NCI-H748 treated with DMSO at 0.1 percent for 48 hours (cell line): ENCODE data around the gene KLF5.
"Not testable (repeated sequence)": the region's sequence is repeated elsewhere in the genome, so short reads cannot be mapped to it uniquely, and the experiment has no call there.

ENCODE experiments used
- DNase-seq: peaks from one replicate; lab custom pipeline; 2025; lab: John Stamatoyannopoulos, UW

Gene KLF5

DNA sequence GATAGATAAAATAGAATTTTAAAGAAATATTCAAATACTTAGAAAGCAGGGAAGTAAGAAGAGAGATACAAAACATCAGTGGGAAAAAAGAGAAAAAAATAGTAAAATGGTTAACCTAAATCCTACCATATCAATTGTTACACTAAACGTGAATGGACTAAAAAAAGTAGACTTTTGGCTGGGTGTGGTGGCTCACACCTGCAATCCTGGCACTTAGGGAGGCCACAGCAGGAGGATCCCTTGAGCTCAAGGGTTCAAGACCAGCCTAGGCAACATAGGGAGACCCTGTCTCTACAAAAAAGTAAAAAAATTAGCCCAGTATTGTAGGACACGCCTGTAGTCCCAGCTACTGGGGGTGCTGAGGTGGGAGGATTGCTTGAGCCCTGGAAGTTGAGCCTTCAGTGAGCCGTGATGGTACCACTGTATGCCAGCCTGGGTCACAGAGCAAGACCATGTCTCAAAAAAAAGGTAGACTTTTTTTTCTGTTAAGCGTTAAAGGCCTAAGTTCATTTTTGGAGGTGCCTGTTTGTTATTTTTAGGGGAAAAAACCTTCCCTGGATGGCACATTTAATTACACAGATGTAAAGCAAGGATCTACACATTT is 29.6 kb downstream of the KLF5 start:
- DNase-seq: no peak

DNA sequence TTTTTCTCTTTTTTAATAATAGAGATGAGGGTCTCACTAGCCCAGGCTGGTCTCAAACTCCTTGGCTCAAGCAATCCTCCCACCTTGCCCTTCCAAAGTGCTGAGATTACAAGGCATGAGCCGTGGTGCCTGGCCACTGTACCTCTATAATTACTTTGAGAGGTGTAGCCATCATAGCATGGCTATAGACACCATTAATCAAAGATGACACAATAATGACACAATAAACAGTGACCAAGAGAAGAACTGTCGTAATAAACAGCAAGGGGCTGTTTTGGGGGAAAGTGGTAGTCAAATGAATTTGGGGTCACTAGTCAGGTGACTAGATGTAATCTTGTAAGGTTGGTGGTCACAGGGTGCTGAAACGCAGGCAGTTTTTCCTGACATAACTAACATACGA is 30.4 kb downstream of the KLF5 start:
- DNase-seq: no peak

DNA sequence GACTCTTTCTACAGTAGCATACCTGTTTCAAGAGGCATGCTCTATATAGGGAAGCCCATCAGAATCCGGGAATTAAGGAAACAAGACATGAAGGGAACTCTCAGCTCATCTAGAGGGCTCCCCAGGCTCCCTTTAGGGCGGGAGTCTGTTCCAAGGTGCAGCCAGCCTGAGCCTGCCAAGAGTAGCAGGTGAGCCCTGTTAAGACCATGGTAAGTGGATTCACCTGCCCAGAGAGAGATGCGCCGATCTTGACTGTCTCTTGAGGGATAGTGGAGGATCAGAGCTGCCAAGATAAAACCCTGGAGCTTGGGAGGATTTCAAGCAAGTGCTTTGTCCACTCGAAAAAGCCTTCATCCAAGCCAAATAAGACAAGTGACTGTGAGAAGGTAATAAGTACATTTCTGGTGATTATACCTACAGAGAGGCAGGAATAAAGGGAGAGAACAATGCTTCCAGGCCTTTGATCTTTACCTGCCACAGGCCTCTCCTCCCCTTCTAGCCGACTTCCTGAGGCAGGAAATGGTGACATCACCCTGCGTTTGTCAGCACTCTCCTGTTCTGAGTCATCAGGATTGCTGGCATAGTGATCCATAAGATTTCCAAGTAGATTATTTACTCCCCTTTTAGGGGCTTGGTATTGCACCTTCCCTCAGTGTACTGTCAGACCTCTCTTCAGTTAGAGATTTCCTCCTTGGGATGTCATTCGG is 31.5 kb downstream of the KLF5 start:
- DNase-seq: no peak

DNA sequence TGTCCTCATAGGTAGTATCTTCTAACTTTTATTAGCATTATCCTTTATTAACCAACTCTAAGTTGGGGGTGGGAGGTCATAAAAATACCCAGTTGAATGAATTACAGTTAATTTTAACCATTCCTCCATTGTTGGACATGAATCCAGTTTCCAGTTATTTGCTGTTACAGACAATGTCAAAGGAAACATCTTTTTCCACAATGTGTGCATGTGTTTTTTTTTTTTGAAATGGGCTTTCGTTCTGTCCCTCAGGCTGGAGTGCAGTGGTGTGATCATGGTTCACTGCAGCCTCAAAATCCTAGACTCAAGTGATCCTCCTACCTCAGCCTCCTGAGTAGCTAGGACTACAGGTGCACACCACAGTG is 32.0 kb downstream of the KLF5 start:
- DNase-seq: no peak

DNA sequence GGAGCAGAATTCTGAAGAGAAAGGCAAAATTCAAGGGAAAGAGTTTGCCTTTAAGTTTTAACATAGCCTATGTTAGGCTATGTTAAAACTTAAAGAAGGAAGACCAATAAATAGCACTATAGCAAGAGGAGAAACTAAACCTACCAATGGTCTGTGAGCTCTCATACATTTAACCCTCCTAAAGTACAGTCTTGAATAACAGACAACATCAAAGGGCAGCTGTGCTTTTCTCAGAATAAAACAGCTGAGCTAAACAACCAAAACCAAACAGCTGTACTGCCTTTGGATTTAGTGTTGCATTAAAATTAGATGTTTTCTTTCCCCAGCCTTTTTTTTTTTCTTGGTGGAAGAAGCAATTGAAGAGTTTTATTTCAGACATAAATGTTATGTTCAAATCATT is 34.0 kb downstream of the KLF5 start:
- no peak for DNase-seq

DNA sequence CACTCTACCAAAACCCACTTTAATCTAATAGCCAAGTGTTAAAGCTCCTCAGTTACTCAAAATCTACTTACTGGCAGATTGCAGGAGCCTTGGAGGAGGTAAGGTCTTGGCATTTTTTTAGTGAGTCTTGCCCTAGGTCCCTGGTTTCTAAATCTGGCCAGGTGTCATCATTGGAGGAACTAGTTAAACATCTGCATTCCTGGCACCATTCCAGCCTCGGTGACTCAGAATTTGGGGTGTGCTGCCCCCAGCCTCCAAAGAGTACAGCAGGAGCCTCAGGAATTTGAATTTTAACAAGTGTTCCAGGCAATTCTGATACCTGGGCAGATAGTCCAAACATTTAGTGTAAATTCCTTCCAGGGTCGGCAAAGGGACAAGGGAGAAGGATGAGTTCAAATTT is 37.4 kb downstream of the KLF5 start:
- no peak for DNase-seq

DNA sequence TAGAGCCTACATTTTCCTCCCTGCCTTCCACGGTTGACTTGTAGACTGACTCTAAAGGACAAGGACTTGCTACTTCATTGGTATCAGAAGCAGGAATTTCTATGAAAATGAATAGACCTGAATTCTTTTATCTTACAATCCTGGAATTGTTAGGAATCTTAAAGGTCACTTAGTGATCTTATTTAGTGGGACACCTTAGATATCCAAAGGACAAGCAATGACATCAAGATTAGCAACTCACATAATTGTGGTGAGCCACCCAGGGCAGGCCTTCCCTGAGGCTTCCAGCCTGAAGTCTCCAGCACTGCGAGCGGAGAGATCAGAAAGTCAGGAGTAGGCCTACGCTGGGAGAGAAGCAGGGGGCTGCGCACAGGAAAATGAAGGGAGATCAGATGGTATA is 37.8 kb downstream of the KLF5 start:
- no peak for DNase-seq

DNA sequence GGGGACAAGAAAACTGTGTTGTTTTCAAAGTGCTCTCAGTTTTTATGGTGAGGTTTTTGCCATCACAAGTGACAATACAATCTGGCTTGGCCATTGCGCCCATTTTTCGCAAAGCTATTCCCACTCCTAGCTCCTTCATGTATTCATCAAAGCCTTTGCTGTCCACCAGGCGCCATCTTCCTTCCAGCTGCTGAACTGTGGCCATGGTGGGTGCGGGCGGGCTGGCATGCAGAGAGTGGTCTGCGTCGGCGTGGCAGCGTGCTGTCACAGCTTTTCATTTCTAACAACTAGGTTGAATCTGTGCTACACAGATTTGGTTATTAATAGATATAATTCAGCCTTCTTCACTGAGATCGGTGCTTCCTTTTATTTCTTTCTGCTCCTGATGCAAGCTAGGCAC is 42.0 kb downstream of the KLF5 start:
- not testable (repeated sequence) for DNase-seq

DNA sequence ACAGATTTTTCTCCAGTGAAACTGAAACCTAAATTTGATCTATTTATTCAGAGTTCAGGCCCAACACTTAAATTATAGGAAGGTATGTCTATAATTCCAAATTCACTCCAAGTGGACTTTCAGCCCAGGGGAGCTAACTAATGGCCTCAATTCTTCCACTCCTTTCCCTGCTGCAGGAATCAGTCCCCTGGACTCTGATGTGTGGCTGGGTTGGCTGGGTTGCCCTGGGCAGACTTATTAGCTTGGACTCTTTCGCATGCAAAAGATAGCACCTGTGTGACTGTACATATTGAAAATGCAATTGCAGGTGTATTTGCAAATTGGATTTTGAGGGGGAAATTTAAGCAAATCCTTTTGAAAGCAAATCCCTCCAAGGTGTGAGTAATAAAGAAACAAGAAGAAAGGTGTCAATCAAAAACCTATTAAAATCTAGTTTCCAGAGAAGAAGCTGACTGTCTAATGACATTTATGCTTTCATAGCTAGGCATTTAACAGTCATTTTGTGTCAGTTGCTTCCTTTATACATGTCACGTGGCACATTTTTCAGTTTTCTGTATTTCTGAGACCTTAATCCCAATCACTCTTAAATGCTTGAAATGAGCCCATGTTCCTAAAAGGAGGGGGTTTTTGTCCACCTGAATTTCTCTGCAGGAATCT is 42.7 kb downstream of the KLF5 start:
- no peak for DNase-seq

DNA sequence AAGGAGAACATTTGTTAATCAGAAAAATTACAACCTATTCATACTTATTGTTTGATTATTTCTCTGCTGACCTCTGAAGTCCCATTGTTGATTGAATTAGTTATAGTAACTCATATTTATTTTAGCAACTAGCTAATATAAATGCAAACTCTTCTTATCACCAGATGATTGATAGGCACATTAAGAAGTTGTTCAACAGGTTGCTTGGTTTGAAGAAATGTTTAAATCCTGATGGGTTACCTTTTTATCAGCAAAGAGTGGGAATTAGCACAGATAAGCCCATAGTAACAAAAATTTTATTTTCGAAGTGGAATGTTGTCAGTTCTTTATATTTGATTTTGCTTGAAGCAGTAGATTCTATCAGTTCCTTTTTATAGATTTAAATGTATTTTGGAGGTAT is 44.4 kb downstream of the KLF5 start:
- no peak for DNase-seq

DNA sequence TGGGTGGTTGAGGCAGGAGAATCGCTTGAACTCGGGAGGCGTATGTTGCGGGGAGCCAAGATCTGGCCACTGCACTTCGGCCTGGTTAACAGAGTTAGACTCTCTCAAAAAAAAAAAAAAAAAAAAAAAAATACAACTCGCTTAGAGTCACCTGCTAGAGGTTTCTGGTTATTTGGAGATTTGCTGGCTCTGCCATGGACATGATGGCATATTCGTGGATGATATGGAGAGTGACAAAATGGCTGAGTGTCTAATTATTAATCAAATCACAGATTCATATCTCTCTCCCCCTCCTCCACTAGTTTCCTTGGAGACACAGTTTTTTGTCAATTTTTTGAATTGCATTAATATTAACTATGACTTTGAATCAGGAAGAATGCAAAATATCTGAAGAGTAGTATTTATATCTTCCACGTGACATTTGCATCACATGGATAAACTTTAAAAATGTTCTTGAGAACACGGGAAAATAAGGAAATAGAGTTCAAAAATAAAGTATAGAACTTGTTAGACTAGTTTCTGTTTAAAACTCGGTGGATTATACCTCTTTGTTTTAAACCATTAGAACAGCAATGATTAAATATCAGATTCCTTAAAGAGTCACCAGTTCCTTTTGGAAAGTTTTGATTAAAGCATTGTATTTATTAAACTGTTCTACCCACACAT is 47.8 kb downstream of the KLF5 start:
- no peak for DNase-seq

DNA sequence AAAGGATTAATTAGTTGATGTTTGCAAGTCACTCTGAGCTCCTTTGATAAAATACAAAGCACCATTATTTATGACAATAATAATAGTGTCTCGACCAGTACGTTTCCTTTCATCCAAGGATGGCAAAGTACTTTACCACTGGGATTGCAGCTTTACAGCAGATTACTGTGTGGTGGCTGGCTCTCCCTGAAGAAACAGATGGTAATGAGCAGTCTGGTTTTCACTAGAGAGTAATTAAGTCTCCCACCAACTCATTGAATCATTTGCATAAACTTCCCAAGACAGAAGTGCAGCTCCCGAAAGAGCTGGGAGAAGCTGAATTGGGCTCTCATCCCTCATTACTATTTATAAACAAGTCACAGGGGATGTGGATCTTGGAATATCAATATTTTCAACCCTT is 48.7 kb downstream of the KLF5 start:
- DNase-seq: no peak

DNA sequence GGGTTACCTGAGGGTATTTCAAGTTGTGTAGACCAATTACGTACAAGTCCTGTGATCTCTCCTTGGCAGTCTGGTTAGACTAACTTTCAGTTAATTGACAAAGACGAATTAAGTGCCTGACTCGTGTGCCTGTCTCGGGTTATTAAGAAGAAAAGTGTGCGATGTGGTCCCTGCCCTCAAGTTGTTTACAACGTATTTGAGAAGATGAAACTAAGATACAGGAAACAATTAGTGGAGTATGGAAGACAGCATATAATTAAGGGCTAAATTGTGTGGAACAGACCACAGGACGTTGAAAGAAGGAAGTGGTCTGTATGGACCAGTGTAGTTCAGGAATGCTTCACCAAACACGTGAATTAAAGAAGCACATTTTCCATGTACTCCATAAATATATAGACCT is 49.2 kb downstream of the KLF5 start:
- no peak for DNase-seq

DNA sequence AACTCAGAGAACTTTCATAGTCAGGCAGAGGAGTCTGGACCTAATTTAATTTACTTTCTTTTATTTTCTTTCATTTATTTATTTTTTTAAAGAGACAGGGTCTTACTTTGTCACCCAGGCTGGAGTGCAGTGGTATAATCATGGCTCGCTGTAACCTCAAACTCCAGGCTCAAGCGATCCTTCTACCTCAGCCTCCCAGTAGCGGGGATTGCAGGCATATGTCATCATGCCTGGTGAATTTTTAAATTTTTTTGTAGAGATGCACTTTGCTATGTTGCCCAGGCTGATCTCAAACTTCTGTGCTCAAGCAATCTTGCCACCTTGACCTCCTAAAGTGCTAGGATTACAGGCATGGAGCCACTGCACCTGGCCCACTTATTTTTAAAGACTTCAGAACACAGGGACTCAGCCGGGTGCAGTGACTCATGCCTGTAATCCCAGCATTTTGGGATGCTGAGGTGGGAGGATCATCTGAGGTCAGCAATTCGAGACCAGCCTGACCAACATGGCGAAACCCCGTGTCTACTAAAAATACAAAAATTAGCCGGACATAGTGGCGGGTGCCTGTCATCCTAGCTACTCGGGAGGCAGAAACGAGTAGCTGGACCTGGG is 50.6 kb downstream of the KLF5 start:
- no peak for DNase-seq

DNA sequence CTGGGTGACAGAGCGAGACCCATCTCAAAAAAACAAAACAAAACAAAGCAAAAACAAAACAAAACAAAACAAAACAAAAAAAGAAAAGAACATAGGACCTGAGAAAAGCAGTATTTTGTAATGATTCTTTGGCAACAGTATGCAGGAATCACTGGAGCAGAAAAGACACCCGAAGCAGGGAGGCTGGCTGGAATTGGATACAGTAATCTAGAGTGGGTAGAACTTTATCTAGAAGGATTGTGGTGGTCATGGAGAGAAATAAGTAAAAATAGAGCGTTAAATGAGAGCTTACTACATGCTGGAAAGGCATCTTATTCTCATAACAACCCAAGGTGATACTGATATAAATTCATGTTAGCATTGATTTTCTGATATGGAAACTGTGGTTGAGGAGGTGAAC is 51.2 kb downstream of the KLF5 start:
- DNase-seq: no peak

DNA sequence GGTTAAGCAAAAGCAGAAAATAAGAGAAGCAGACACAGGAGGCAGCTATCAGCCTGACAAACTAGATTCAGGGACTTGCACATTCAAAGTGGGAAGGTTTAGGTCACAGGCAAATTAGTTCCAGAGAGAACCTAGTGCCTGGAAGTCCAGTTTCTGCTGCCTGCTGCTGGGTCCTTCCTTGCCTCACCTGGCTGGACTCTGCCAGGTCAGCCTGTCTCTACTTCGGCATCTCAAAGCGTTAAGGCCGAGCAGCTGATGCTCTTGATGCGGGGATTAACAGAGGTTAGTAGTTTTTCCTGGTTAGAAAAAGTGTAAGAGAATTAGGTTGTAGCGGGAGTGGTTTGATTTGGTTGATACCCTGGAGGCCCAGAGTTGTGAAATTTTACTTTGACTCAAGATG is 52.0 kb downstream of the KLF5 start:
- DNase-seq: no peak

DNA sequence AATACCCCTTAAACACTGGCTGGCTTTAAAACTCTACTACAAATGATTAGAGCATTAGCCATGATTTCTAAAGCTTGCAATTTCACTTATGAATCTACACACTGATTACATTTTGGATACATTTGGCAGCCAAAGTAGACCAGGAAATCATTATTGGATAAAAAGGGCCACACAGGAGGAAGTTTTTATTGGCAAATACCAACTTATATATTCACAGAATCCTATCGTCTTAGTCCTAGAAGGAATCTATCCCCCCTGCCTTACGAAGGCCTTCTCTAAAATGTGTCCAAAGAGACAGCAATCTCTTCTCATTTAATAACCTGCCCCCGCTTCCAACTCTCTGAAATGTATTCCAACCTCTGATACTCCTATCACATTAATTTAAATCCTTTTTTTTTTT is 52.5 kb downstream of the KLF5 start:
- no peak for DNase-seq

DNA sequence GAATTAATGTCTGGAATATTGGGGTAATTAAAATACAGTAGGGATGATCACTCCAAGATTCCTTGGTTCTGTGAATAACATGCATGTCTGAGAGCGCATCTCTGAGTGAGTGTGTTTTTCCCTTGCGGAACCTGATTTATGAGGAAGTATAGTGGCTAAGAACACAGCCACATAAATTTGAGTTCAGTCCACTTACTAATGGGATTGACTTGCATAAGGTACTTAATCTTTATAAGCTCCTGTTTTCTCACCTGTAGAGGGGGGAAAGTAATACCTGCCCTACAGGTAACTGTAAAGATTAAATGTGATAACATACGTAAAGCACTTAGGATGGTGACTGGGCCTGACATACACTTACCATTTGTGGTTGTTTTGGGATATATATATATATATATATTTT is 60.8 kb downstream of the KLF5 start:
- no peak for DNase-seq
